ENCODE results near the gene TMEM198. TPM values are rescaled to one million over a fixed set of nuclear protein-coding genes. Genes with fewer than 3 reads are reported as not detected.

The TMEM198 gene
- total and polyA plus RNA-seq, 9 of the 15 experiments (the other 6 are each of a cell fraction or from before 2014, with no cell fraction given): 0.03 to 3.8 (median 1.0) TPM

DNA sequence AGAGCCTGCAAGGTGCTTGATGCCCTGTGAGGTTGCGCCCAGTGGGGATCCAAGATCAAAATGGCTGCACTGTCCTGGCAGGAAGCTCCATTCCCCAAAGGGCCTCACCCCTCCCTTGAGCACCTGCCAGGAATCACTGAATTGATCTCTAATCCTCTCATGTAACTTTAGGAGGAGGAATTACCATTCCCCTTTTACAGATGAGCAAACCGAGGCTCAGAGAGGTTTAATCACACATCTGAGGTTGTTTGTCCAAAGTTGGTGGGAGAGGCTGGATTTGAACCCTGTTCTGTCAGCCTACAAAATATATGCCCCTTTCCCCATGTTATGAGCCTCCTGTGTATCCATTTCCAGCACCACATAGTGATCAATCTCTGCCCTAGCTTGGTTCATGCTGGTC lies 19.0 kb upstream of the TMEM198 start (continued):
- TF ChIP-seq, protein P1, sequence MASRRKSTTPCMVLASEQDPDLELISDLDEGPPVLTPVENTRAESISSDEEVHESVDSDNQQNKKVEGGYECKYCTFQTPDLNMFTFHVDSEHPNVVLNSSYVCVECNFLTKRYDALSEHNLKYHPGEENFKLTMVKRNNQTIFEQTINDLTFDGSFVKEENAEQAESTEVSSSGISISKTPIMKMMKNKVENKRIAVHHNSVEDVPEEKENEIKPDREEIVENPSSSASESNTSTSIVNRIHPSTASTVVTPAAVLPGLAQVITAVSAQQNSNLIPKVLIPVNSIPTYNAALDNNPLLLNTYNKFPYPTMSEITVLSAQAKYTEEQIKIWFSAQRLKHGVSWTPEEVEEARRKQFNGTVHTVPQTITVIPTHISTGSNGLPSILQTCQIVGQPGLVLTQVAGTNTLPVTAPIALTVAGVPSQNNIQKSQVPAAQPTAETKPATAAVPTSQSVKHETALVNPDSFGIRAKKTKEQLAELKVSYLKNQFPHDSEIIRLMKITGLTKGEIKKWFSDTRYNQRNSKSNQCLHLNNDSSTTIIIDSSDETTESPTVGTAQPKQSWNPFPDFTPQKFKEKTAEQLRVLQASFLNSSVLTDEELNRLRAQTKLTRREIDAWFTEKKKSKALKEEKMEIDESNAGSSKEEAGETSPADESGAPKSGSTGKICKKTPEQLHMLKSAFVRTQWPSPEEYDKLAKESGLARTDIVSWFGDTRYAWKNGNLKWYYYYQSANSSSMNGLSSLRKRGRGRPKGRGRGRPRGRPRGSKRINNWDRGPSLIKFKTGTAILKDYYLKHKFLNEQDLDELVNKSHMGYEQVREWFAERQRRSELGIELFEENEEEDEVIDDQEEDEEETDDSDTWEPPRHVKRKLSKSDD (conservative IDR thresholded peaks at IDR 0.05; ENCODE audit: low read length): no peak
- TF ChIP-seq GABPB1 (CRISPR knock-in tag; IDR thresholded peaks at IDR 0.05) (no peak), ZNF764 (CRISPR knock-in tag; IDR thresholded peaks at IDR 0.05; ENCODE audit: low read depth) (no peak), MCM3 (IDR thresholded peaks at IDR 0.05) (no peak), HDGF (IDR thresholded peaks at IDR 0.05) (no peak), ETS2 (tag; IDR thresholded peaks at IDR 0.05; ENCODE audit: borderline replicate concordance, poor library complexity, severe bottlenecking) (no peak), WHSC1 (IDR thresholded peaks at IDR 0.05; ENCODE audit: low read length) (no peak), SMARCA4 (IDR thresholded peaks at IDR 0.05) (no peak), ZNF212 (CRISPR knock-in tag; IDR thresholded peaks at IDR 0.05) (no peak), ZBTB17 (CRISPR knock-in tag; IDR thresholded peaks at IDR 0.05) (no peak), ZNF12 (CRISPR knock-in tag; IDR thresholded peaks at IDR 0.05) (no peak), FUS (optimal IDR thresholded peaks at IDR 0.05; ENCODE audit: low read depth, low read length) (no peak), NRF1 (conservative IDR thresholded peaks at IDR 0.05 in 1 of 2, IDR thresholded peaks at IDR 0.05 in 1 of 2) (no peak), MAFK (IDR thresholded peaks at IDR 0.05; ENCODE audit: low read length) (no peak)
- TF ChIP-seq, protein P2, sequence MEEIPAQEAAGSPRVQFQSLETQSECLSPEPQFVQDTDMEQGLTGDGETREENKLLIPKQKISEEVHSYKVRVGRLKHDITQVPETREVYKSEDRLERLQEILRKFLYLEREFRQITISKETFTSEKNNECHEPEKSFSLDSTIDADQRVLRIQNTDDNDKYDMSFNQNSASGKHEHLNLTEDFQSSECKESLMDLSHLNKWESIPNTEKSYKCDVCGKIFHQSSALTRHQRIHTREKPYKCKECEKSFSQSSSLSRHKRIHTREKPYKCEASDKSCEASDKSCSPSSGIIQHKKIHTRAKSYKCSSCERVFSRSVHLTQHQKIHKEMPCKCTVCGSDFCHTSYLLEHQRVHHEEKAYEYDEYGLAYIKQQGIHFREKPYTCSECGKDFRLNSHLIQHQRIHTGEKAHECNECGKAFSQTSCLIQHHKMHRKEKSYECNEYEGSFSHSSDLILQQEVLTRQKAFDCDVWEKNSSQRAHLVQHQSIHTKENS (CRISPR knock-in tag; IDR thresholded peaks at IDR 0.05): no peak
- TF ChIP-seq, protein P3, sequence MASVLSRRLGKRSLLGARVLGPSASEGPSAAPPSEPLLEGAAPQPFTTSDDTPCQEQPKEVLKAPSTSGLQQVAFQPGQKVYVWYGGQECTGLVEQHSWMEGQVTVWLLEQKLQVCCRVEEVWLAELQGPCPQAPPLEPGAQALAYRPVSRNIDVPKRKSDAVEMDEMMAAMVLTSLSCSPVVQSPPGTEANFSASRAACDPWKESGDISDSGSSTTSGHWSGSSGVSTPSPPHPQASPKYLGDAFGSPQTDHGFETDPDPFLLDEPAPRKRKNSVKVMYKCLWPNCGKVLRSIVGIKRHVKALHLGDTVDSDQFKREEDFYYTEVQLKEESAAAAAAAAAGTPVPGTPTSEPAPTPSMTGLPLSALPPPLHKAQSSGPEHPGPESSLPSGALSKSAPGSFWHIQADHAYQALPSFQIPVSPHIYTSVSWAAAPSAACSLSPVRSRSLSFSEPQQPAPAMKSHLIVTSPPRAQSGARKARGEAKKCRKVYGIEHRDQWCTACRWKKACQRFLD (CRISPR knock-in tag; IDR thresholded peaks at IDR 0.05): 0 out of 2 replicates have a peak, but pooled peaks have one; percentile 42
- TF ChIP-seq, protein P4, sequence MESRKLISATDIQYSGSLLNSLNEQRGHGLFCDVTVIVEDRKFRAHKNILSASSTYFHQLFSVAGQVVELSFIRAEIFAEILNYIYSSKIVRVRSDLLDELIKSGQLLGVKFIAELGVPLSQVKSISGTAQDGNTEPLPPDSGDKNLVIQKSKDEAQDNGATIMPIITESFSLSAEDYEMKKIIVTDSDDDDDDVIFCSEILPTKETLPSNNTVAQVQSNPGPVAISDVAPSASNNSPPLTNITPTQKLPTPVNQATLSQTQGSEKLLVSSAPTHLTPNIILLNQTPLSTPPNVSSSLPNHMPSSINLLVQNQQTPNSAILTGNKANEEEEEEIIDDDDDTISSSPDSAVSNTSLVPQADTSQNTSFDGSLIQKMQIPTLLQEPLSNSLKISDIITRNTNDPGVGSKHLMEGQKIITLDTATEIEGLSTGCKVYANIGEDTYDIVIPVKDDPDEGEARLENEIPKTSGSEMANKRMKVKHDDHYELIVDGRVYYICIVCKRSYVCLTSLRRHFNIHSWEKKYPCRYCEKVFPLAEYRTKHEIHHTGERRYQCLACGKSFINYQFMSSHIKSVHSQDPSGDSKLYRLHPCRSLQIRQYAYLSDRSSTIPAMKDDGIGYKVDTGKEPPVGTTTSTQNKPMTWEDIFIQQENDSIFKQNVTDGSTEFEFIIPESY (CRISPR knock-in tag; IDR thresholded peaks at IDR 0.05): no peak
- TF ChIP-seq, protein P5, sequence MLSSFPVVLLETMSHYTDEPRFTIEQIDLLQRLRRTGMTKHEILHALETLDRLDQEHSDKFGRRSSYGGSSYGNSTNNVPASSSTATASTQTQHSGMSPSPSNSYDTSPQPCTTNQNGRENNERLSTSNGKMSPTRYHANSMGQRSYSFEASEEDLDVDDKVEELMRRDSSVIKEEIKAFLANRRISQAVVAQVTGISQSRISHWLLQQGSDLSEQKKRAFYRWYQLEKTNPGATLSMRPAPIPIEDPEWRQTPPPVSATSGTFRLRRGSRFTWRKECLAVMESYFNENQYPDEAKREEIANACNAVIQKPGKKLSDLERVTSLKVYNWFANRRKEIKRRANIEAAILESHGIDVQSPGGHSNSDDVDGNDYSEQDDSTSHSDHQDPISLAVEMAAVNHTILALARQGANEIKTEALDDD (IDR thresholded peaks at IDR 0.05): no peak

All from K562 (cell line).